Activated effector memory CD4-positive, alpha-beta T cell treated with Interleukin-2 at 50 U/mL for 16 hours (primary cell): ENCODE measurements around the gene CUX1.
"Not testable (repeated sequence)": the region's sequence is repeated elsewhere in the genome, so short reads cannot be mapped to it uniquely, and the experiment has no call there.

Experiments
- DNase-seq: peaks from one replicate; pipeline ENCODE4 v3.0.0-alpha.2; 2020

Gene CUX1

GRCh38 chr7:101854084-101854865 is 36.8 kb downstream of the CUX1 start:
- DNase-seq: no peak

- peak; percentile 74 for DNase-seq
These were observed 39.3 kb downstream of the CUX1 start for GRCh38 chr7:101856473-101857357.

GRCh38 chr7:101857358-101857811 is 40.0 kb downstream of the CUX1 start:
- DNase-seq: no peak

- no peak for DNase-seq
These were observed 41.3 kb downstream of the CUX1 start for GRCh38 chr7:101858437-101859385.

- DNase-seq: no peak
These were observed 42.1 kb downstream of the CUX1 start for GRCh38 chr7:101859411-101860106.

GRCh38 chr7:101860316-101861217 is 43.1 kb downstream of the CUX1 start:
- DNase-seq: no peak

GRCh38 chr7:101861218-101861775 is 43.9 kb downstream of the CUX1 start:
- no peak for DNase-seq

GRCh38 chr7:101862280-101863220 is 45.1 kb downstream of the CUX1 start:
- no peak for DNase-seq

- no peak for DNase-seq
These were observed 46.2 kb downstream of the CUX1 start for GRCh38 chr7:101863598-101863997.

GRCh38 chr7:101864039-101864438 is 46.6 kb downstream of the CUX1 start:
- no peak for DNase-seq

- DNase-seq: no peak
These were observed 47.6 kb downstream of the CUX1 start for GRCh38 chr7:101865031-101865430.

GRCh38 chr7:101865455-101865854 is 48.0 kb downstream of the CUX1 start:
- DNase-seq: no peak

GRCh38 chr7:101866328-101866727 is 48.9 kb downstream of the CUX1 start:
- DNase-seq: no peak

- no peak for DNase-seq
These were observed 49.8 kb downstream of the CUX1 start for GRCh38 chr7:101867265-101867664.

- DNase-seq: not testable (repeated sequence)
These were observed 50.3 kb downstream of the CUX1 start for GRCh38 chr7:101867681-101868080.

- DNase-seq: no peak
These were observed 50.9 kb downstream of the CUX1 start for GRCh38 chr7:101868191-101868950.

- no peak for DNase-seq
These were observed 51.8 kb downstream of the CUX1 start for GRCh38 chr7:101869026-101869900.

- DNase-seq: no peak
These were observed 52.5 kb downstream of the CUX1 start for GRCh38 chr7:101869901-101870290.
